GM19240 (cell line): ENCODE results near the gene ARMH2.

Source experiments
- DNase-seq: peaks from one replicate; pipeline ENCODE4 v3.0.0; 2011; ENCODE audit warnings: low spot score; ENCODE audit not compliant: insufficient read length

ARMH2 gene

DNA sequence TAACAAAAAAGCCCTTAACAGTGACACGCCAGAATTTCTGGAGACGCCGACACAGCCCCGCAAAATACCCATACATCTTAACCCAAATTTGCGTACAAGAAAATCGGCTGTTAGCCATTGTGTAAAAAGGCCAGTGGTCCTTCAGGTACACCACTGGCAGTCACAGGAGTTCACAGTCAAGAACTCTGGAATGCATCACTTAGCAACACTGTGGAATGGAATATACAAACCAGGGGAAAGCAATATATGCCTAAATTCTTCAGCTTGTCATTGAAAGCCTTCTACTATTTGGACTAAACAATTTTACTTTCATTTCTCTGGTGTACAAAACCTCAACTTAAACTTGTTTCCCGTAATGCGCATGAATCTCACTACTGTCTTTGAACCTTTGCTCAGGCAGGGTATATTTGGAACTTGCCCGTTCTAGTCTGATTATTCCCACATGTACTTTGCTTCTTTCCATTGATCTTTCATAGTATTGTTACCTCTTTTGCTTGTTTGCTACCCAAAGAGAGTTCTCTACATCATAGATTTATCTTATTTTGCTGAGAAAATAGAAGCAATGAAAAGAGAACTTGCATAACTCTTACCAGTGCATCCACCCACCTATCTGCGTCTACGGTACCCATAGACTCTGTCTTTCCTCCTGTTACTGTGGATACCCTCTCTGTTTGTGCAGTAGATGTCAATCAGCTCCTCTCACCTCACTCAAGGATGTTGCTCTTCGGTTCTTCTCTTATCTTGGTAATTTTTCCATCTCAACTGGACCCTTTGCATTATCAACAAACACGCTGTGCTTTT lies at the start of gene ARMH2:
Gene ARMH2 (minus strand): TSS at position 178 of the 801 bp plus-strand sequence. CDS start 60 bp downstream, at position 118.
- DNase-seq: no peak

DNA sequence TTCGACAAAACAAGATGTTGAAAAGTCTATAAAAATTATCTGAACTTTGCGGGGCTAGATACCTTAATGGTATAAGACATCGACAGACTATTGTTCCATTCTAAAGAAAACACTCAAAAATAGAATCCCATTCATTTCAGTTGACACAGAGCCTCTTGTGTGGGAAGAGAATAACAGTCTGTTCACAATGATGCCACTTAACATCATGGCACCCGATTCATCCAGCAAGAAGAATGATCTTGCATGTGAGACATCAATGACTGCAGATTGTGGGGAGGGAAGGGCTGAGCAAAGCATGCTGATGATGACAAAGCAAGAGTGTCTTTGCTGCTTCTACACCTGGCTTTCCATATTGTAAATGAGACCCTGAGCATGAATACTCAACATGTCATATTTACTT lies 49.7 kb upstream of the ARMH2 start:
- DNase-seq: no peak

DNA sequence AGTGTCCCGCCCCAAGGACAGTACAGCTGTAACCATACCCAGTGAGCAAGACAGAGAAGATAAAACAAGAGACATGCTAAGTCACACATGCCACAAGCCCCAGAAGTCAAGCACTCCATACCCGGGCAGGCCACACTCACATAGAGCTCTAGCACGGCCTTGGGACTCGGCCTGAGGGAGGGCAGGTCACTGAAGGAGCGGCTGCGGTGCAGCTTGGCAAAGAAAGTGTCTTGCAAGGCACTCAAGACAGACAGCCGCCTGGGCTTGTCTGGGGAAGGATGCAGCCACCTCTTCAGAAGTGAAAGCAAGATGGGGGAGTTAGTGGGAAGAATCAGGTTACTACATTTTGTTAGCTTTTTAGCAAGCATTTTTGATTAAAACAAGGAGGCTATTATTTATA lies 48.7 kb upstream of the ARMH2 start:
- no peak for DNase-seq

DNA sequence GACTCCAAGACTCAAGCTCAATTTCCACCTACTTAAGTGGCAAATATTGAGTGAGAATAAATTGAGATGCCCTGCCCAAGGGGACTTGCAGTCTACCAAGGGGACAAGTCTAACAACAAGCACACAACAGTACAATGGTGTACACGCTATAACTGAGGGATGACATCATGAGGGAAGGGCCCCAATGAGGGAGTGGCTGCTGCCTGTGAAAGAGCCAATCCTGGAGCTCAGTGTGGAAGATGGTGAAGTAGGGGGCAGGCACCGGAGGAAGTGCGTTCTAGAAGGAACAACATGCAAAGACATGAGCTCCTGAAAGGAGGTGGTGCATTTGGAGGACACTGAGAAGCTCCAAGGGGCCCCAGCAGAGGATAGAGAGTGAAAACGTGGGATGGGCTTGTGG lies 46.9 kb upstream of the ARMH2 start:
- DNase-seq: no peak

DNA sequence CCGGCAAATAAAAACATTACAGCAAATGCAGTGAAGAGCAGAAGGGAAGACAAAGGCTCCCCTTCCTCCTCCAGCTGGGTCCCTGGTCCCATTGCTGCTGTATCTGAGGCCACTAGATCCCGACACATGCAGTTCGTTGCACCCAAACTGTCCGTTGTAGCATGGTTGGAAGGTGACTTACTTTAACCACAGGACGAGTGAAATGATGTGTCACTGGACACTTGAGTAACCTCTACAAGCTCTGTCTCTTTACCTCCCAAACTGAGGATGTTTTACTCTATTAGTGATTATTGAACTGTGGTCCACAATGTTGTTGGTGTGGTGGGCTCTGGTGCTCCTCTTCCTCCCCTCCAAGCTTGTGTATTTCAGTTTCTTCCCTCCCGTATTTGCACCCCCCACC lies 46.2 kb upstream of the ARMH2 start:
- no peak for DNase-seq

DNA sequence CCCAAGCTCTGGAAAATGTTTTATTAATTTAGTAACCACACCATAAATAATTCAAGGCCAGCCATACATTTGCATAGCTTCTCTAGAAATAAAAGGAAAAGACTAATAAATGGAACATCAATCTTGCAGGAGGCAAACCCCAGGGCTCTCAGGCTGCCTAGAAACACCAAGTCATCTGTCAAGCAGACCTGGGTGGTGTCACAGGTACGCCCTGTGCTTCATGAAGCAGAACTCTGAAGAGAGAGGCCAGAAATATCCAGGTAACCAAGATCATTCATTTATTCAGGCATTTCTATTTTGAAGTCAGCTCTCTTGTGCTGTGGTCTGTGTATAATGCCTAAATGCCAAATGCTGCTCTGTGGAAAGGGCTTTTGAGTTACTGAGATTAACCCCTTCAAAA lies 45.3 kb upstream of the ARMH2 start:
- no peak for DNase-seq

DNA sequence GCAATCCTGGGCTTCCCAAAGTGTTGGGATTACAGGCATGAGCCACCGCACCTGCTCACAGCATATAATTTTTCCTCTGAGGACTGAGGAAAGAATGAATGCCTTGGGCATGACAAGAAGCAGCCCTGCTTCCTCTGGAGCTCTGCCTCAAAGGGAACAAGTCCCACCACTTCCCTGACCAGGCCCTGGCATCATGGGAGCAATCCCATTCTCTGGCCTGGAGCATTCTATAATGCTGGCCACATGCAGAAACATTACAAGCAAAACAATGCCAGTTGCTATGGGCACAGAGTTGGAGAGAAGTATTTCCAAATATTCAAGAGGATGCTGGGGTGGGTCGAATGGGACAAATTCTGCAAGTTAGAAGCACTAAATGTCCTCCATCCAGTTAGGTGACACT lies 41.5 kb upstream of the ARMH2 start:
- DNase-seq: no peak

DNA sequence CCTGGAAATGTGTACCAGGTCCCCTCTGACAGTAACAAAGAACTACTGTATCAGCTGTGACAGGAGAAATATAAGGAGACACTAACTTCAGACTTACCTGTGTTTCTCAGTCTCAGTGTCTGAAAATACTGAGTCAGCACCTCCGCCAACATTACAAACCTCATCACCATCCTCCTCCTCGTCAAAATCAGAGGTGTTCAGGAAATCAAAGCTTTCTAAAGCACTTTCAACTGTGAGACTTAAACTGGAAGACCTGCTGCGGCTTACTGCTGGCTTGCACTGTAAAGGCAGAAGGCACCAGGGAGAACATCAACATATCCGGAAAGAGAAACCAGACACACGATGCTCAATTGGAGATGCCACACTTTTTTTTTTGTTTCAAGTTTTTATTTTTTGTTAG lies 40.3 kb upstream of the ARMH2 start:
- no peak for DNase-seq

DNA sequence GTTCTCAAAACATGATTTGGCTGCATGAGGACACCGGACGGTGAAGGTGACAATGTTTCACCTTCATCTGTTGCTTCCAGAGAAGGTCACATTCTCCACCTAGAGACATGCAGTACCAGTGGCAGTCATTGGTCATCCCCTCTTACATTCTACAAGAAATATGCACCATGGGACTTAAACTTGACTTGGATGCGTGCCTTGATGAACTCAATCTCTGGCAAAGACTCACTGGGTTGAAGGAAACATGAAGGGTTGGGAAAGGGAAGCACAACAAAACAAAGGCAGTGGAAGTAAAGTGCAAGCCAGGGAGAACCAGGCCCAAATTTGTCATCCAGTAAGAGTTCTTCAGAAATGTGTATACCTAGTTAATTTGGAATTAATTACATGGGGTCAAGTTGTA lies 39.4 kb upstream of the ARMH2 start:
- no peak for DNase-seq

DNA sequence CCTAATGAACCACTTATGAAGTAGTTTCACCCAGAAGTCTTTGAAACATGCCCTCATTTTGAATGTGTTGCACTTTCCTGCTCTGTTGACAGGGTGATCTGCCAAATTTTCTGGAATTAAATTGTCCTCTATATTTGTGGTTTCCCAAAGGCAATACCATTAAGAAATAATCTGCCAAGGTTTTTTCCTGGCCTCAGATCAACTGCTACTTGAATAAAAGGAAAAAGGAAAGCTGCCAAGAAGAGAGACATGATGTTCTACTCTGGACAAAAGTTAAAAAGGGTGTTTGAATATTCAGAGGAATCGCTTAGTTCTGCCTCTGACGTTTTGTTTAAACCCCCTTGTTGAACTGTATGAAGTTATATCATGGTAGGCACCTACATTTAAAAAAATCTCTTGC lies 37.4 kb upstream of the ARMH2 start:
- no peak for DNase-seq

DNA sequence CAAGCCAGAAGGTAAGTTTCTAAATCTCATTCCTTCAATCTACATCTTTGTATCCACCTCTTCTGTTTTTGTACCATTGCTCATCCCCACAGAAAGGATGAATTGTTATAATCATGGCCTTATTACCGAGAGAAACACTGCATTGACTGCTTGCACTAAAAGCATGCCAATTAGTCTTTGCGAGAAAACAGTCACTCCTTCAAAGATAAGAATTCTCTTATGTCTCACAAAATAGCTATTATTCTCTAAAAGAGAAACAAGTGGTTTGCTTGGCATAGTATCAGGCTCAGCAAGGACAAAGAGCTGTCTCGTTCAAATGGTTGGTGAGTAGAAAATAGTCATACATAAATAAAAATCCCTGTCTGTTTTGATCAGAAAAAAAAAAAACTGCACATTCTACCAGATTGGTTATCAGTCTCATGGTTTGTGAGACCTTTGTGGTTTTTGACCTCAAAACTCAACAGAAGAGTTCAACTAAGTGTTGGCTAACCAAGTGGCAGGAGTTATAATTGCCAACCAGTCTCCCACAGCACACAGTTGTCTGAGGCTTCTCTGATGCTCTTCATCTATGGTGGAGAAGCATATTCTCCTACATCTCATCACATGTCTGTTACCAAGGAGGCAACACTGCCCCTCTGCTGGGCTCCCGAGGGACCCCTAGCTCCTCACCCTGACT lies 35.1 kb upstream of the ARMH2 start:
- no peak for DNase-seq

DNA sequence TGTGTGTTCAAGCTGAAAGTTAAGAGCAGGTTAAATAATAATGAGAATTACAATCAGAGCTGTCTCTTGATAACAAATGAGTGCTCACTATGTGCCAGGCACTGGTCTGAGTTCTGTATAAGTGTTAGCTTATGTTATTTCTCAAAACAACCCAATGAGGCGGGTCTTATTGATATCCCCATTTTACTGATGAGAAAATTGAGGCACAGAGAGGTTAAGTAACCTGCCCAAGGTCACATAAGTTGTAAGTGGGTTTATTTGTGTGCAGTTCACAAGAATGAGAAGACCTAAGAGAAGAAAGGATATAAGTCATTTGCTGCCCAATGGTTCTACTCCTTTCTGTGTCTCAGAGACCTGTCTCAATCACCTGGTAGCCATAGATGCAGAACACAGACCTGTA lies 34.1 kb upstream of the ARMH2 start:
- DNase-seq: no peak

DNA sequence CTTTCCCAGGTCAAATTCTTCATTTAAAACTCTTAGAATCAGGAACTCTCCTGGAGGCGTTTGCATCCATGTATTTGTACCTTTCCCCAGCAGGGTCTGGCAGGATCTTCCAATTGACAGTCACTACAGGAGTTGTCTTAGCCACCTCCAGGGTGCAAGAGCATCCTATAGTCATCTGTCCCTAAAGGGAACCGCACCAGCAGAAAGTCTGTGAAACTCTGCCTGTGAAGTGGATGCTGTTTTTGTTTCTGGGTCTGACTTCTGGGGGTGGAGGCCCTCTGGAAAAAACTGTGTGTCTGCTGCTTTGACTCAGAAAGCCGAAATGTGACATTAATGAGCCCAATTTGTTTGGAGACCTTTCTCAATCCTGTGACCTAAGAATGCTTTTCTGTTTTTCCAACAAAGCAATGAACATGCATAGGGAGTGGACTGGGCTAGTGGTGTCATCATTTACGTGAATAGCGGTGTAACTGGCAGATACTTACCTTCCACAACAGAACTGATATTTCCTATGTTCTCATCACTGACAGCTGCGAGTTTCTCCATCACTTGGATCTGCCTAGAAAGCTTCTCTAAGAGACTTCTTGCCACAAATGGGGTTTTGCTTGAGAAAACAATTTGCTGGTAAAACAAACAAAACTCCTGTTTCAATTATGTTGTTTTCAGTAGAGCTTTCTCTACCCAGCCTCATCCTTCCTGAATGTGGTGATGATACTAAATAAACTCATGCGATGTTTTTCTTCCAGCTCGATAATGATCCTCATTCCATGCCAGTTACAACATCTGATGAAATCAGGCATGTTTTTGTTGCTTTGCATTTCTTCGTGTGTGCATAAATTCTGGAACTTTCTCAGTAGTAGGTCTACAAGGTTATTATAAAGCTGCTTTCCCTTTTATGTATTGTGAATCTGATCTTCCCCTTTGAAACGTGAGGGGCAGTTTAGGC lies 33.3 kb upstream of the ARMH2 start:
- no peak for DNase-seq

DNA sequence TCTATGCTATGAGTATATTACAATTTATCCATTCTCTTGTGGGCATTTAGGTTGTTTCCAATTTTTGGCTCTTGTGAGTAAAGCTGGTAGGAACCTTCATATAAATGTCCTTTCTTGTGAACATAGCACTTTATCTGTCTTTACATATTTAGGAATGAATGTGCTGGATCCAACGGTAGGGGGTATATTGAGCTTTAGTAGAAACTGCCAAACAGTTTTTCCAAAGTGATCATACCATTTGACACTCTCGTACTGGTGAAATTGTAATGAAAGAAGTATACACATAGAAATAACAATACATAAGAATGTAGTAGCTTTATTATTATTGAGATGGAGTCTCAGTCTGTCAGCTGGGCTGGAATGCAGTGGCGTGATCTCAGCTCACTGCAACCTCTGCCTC lies 30.9 kb upstream of the ARMH2 start:
- no peak for DNase-seq

DNA sequence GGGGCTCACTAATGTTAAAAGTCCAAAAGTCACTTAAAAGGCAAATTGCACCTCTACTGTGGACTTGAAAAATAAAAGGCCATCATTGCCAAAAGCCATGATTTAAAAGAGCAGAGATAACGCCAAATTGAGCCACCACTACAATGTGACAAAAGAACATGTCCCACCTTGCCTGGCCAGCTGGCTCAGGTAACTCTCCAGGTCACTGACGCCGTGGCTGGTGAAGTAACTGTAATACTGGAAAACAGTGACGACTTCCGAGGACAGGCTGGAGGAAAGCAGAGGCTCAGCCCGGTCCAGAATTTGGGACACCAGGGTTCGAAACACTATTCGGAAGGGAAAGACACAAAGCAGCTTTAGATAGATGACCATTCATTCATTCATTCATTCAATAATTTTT lies 29.3 kb upstream of the ARMH2 start:
- DNase-seq: no peak

DNA sequence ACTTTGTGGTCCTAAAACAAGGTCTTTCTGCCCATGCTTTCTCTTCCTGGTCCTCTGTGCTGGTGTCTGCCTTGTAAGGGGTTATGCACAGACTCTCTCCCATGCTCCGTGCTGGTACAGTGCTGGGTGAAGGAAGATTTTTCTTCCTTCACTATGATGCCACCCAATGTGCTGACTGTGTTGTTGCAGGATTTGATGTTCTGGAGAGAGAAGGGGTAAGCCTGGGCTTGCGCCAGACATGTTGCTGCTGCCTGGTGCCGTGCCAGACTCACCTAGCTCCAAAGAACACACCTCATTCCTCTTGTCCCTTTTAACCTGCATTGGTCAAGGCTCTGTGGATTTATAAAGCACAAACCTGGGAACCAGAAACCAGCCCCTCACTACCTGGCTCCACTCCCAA lies 28.4 kb upstream of the ARMH2 start:
- no peak for DNase-seq

DNA sequence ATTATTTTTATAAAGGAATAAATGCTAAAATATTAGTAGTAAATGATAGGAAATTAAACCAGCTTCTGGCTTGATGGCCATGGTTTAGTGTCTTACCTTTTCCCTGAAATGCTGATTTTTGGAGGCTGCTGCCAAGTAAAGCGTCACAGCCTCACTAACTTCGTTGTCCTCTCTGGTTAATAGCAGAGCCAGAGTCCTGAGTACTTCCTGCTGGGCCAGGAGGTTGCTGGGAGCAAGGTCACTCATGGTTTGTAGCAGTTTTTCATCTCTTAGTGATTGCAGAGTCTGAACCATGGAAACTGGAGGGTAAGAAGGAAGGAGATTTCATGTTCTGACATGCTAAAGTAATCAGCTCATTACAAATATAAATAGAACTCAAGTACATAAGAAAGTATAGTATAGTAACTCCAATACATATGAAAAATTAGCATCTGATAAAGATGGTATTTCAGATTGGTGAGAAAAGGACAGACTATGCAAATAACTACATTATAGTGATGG lies 26.5 kb upstream of the ARMH2 start:
- DNase-seq: no peak

DNA sequence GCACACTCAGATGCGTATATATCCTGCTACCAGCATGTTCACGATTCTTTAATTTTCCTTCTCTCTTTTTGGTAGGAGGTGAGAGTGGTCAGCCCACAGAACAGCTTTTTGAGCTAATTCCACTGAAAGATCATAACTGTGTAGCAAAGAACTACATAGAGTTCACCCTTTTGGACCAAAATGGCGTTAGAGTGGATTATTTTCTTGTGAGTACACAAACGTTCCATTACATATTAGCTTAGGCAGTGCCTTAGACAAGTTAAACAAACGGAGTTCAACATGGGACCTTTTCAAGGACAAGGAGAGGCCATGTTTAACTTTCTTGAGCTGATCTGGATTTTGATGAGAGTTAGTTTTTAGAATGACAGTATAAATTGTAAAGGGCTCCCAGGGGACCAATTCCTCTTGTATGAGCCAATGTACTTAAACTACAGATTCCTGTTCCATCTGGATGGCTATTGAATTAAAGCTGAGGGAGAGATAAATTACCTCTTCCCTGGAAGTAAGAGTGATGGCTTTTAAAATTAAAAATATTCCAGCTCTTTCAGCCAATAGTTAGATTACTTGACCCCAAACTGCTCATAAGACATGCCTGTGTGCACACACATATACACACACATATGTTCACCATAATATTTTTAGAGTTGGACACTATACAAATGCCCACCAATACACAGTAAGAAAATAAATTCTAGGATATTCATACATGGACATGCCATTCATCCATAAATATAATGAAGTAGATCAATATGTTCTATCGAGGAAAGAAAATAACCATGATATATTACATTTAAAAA lies 25.6 kb upstream of the ARMH2 start:
- no peak for DNase-seq

DNA sequence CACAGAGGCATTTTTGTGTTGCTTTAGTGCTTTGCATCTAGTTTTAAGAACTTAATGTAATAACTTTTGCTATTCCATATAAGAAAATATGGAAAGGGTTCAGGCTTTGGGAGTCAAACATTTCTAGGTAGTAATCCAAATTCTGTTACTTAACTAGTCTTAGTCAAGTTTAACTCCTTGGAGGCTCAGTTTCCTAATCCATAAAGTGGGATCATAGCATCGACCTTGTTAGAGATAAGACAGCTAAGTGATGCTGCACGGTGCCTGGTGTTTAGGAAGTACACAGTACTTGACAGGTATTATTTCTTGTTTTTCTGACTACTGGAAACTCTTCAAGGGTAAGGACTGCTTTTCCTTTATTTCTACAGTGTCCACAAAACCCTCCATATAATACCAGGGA lies 24.5 kb upstream of the ARMH2 start:
- DNase-seq: no peak

DNA sequence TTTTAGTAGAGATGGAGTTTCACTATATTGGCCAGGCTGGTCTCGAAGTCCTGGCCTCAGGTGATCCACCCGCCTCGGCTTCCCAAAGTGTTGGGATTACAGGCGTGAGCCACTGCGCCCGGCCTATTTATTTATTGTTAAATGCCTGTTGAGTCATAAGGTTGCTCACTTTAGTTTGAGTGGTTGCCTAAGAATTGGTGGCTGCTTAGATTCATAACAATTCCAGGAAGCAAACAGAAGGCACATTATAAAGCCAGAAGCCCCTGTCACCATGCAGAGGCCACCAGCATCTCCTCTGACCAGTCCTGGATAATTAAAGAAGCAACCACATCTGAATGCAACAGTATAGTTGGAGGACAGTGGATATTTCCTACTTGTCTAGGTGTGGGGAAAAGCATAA lies 24.0 kb upstream of the ARMH2 start:
- DNase-seq: no peak

DNA sequence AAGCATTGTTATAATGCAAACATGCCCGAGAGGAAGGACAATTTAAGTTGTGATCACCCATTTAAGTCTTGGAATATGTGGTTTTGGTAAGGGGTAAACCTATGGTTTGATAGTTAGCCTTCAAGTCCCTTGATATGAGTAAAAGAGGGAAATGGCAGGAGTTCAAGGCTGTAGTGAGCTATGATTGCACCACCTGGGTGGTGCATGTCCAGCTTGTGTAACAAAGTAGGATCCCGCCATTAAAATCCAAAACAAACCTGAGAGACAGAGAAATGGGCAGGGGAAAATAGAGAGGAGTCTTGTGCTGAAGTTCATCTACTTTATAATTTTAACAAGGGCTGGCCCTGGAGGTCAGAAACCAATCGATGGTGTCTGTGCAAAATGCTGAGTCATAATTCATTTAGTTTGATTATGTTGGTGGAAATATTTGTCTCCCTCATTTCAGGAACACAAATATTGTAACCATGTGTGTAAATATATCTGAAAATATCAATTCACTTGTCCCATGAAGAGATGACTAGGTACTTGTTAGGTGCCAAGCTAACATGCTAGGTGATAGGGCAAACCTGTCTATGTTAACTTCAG lies 23.2 kb upstream of the ARMH2 start:
- no peak for DNase-seq
